HEK293T (cell line): ENCODE measurements around the gene SPP1.

ENCODE experiments used
- HDGF ChIP-seq: fragments of 450-650 bp; IDR thresholded peaks from 2 replicates; pipeline ENCODE4 v1.6.1; 2017; ENCODE audit warnings: antibody characterized with exemption, borderline replicate concordance
- NFRKB ChIP-seq: fragments of 450-650 bp; IDR thresholded peaks from 2 replicates; pipeline ENCODE4 v1.6.1; 2016; ENCODE audit warnings: mild to moderate bottlenecking, moderate library complexity
- SP1 ChIP-seq: fragments of 450-650 bp; IDR thresholded peaks from 2 replicates; pipeline ENCODE4 v1.6.1; 2017
- SUZ12 ChIP-seq: fragments of 450-650 bp; IDR thresholded peaks from 2 replicates; pipeline ENCODE4 v1.6.1; 2016; ENCODE audit warnings: mild to moderate bottlenecking

GRCh38 chr4:87978681-87979080 lies 3.2 kb downstream of the SPP1 start:
- TF ChIP-seq SP1: no peak
- TF ChIP-seq SUZ12: no peak
- TF ChIP-seq NFRKB: no peak
- TF ChIP-seq HDGF: no peak
